ENCODE measurements around the gene TSPAN9. TPM values are rescaled to one million over a fixed set of nuclear protein-coding genes. Genes with fewer than 3 reads are reported as not detected.

TSPAN9 gene
- total RNA-seq, 1 donor from 2014 or later = 31.7 TPM

- Mint-ChIP-seq H3K9me3 (no peaks in the 10 kb centered on the region), H3K27me3 (peaks cover 32% of the 10 kb centered on the region), H3K36me3 (no peaks in the 10 kb centered on the region), H3K27ac (peak overlapping the region; percentile 8), H3K4me1 (ENCODE audit: unreplicated experiment) (peaks cover 4% of the 10 kb centered on the region), H3K4me3 (no peak overlapping the region)
- TF ChIP-seq CTCF (conservative IDR thresholded peaks at IDR 0.05) = no peak
- DNase-seq (ENCODE audit: extremely low spot score, unreplicated experiment) = no peak
Observed at GRCh38 chr12:3292677-3293412, 215.7 kb downstream of the TSPAN9 start.

GRCh38 chr12:3293446-3294161 is 216.4 kb downstream of the TSPAN9 start:
- Mint-ChIP-seq H3K4me1 (ENCODE audit: unreplicated experiment) (peaks cover 4% of the 10 kb centered on the region), H3K27me3 (peaks cover 34% of the 10 kb centered on the region), H3K36me3 (no peaks in the 10 kb centered on the region), H3K27ac (no peak overlapping the region), H3K9me3 (no peaks in the 10 kb centered on the region), H3K4me3 (no peak overlapping the region)
- no peak for TF ChIP-seq CTCF (conservative IDR thresholded peaks at IDR 0.05)
- DNase-seq (ENCODE audit: extremely low spot score, unreplicated experiment) = no peak

GRCh38 chr12:3294481-3294911 is 217.3 kb downstream of the TSPAN9 start:
- H3K27me3 Mint-ChIP-seq = peaks cover 36% of the 10 kb centered on the region
- TF ChIP-seq CTCF (conservative IDR thresholded peaks at IDR 0.05) = no peak
- H3K36me3 Mint-ChIP-seq = no peaks in the 10 kb centered on the region
- H3K27ac Mint-ChIP-seq = no peak overlapping the region
- no peaks in the 10 kb centered on the region for H3K9me3 Mint-ChIP-seq
- DNase-seq (ENCODE audit: extremely low spot score, unreplicated experiment) = no peak
- peaks cover 4% of the 10 kb centered on the region for H3K4me1 Mint-ChIP-seq (ENCODE audit: unreplicated experiment)
- H3K4me3 Mint-ChIP-seq = no peak overlapping the region

GRCh38 chr12:3295225-3295624 is 218.0 kb downstream of the TSPAN9 start:
- peaks cover 42% of the 10 kb centered on the region for H3K27me3 Mint-ChIP-seq
- no peak overlapping the region for H3K27ac Mint-ChIP-seq
- no peak overlapping the region for H3K4me3 Mint-ChIP-seq
- no peak for DNase-seq (ENCODE audit: extremely low spot score, unreplicated experiment)
- H3K4me1 Mint-ChIP-seq (ENCODE audit: unreplicated experiment) = peaks cover 9% of the 10 kb centered on the region
- TF ChIP-seq CTCF (conservative IDR thresholded peaks at IDR 0.05) = no peak
- no peaks in the 10 kb centered on the region for H3K9me3 Mint-ChIP-seq
- no peaks in the 10 kb centered on the region for H3K36me3 Mint-ChIP-seq

- Mint-ChIP-seq H3K27ac (no peak overlapping the region), H3K4me1 (ENCODE audit: unreplicated experiment) (peaks cover 15% of the 10 kb centered on the region), H3K4me3 (no peak overlapping the region), H3K36me3 (no peaks in the 10 kb centered on the region), H3K9me3 (no peaks in the 10 kb centered on the region), H3K27me3 (peaks cover 48% of the 10 kb centered on the region)
- no peak for DNase-seq (ENCODE audit: extremely low spot score, unreplicated experiment)
- TF ChIP-seq CTCF (conservative IDR thresholded peaks at IDR 0.05) = no peak
Observed at GRCh38 chr12:3295646-3296408, 218.6 kb downstream of the TSPAN9 start.

Data from type B pancreatic cell (in vitro differentiated cells).